Right renal pelvis (tissue), 4 donors: ENCODE results near the gene SRRM2. TPM values are rescaled to one million over a fixed set of nuclear protein-coding genes. Genes with fewer than 3 reads are reported as not detected.
"Not testable (repeated sequence)": the region's sequence is repeated elsewhere in the genome, so short reads cannot be mapped to it uniquely, and the experiment has no call there.

Experiments
- DNase-seq, 4 donors: peaks; one replicate each; pipeline ENCODE4 v3.0.0-alpha.2; 2013; ENCODE audit warnings: low read depth in 4 of 4, low spot score in 3 of 4, missing footprints in 1 of 4
- polyA plus RNA-seq, 4 donors: library from polyadenylated mRNA; unstranded; fragments of 120-200 nt; gene quantifications; one replicate each; pipeline ENCODE4 v1.2.1, GENCODE V29; 2013; ENCODE audit not compliant: insufficient read length in 4 of 4

SRRM2 gene
- polyA plus RNA-seq, 4 donors, result 477 to 678 (median 529) TPM

DNA sequence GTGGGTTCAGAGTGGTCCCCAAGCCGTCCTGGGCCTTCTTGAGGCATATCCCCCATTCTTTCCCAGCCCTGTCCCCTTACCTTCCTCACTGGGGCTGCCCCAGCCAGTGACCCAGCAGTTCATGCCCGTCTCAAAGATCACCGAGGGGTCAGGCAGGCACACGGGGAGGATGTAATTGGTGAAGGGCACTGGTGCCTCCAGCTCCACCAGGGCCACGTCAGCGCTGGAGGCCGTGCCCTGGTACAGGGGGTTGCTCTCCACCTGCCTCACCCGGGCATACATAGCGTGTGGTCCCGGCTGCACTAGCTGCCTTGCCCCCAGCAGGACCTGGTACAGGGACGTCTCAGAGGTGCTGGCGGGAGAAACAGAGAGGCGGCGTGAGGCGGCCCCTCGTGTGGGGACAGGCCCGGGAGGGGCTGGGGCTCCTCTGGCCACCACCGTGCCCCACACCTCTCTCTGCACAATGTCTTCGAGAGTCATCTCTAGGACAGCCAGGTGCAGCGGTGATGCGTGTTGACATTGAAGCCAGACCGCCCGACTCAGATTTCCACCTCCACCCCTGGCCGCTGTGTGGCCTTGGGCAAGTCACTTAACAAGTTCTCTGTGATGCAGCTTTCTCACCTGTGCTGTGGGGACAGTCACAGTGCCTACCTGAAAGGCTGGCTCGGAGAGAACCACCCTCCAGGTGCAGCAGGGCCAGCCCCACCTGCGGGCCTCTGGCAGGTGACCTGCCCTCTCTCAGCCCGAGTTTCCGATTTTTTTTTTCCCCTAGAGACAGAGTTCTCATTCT lies 38.3 kb upstream of the SRRM2 start:
- no peak for DNase-seq

DNA sequence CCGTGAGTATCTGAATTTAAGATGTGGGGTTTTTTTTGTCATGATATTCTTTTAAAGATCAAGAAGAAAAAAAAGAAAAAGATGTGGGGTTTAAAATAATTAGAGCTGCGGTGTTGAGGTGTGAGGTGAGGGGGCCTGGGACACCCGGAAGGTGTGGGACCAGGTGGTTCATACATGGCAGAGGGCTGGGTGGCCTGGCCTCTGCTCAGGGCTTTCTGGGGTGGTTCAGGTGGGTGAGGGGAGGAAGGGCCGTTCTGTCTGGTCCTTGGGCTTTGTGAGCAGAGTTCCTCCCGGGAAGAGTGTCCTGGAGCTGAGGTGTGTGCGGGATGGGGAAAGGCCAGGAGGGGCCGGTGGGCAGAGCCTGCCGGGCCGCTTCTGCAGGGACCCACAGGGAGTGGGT lies 37.4 kb upstream of the SRRM2 start:
- no peak for DNase-seq

DNA sequence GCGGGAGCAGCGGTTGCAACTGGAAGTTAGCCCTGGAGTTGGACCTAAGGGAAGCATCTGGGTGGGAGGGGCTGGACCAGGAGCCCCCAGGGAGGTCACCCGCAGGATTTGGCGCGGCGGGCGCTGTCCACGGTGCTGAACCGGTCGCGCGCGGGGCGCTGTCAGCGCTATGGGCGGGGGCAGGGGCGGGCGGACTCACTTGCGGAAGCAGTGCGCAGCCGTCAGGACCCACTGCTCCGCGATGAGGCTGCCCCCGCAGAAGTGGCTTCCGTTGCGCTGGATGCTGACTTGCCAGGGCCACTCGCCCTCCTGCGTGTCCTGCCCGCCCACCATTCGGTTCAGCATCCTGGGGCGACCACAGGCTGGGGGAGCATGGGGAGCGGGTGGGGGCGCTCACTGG lies 36.9 kb upstream of the SRRM2 start:
- peak; percentile 44 to 56 (median 46) for DNase-seq

GRCh38 chr16:2715966-2716885 lies 36.2 kb upstream of the SRRM2 start:
- no peak for DNase-seq

- no peak for DNase-seq
These were observed 35.5 kb upstream of the SRRM2 start for GRCh38 chr16:2716948-2717347.

- no peak for DNase-seq
These were observed 34.8 kb upstream of the SRRM2 start for GRCh38 chr16:2717383-2718263.

DNA sequence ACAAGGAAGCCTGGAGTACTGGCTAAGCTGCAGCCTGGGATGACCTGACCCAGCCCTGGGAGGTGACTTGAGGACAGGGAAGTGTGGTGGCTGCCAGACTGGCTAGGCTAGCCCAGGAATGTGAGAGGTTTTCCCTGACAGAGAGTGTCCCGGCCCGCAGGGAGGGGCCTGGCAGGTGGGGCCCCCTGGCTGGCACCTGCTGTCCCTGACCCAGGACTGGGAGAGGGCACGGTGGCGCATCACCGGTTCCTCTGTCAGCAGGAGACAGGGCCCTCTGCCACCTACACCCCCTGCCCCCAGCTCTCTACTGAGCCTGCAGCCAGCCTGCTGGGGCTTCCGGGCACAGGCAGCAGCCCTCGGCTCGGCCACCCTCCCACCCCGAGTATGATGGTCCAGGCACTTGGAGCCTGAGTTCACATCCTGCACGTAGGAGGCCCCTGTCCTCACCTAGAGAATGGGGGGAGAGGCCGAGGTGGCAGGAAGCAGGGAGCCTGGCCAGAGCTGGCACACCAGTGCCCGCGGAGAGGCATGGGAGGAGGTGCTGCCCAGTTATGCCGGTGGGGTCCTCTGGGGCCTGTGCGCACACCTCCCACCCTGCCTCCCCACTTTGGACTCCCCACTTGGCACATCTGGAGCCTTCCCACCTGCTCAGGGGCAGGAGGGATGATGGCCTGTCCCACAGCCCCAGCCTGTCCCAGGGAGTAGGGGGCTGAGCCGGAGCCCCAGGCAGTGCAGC lies 32.9 kb upstream of the SRRM2 start:
- DNase-seq, result no peak

DNA sequence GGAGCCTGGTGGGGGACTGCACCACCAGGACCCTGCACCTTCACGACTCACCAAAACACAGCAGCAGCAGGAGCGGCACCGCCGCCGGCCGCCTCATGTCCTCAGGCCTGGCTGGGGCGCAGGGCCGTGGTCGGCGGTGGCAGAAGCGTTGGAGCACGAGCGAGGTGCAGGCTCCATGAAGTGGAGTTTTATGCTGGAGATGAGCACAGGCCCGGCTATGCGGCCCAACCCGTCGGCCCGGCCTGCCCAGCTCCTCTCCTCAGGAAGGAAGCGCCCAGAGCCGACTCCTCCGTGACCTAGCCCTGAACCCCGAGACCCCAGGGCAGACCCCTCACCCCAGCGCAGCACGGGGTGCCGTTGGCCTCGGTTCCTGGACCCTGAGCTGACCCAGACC lies 32.4 kb upstream of the SRRM2 start, which contains the start of gene PRSS27:
Gene PRSS27, minus strand, starts transcription at position 161 of the 394 bp plus-strand sequence. Its CDS starts 64 bp downstream, at position 97.
- DNase-seq, result no peak

GRCh38 chr16:2720719-2721633 lies 31.5 kb upstream of the SRRM2 start:
- peak; percentile 56 to 62 (median 58) for DNase-seq

- not testable (repeated sequence) for DNase-seq
These were observed 30.7 kb upstream of the SRRM2 start for GRCh38 chr16:2721634-2722173.

DNA sequence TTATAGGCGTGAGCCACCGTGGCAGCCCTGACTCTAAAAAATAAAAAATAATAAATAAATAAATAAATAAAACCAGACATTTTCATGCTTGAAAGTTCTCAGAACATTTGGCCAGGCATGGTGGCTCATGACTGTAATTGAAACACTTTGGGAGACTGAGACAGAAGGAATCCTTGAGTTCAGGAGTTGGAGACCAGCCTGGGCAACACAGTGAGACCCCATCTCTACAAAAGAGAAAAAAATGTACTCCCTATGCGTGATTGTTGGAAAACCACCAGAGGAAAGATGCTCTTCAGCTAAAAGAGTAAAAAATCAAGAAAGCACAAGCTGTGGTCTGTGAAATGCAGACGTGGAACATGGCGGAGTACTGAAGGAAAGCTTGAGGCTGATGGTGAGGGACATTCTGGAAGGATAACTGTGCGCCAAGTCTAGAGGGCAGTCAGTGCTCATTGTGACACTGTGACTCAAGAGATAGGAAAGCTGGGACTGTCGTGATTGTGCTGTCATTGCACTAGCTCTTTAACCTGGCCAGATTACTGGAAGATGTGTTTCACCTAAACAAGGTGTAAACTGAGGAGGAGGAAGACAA lies 28.3 kb upstream of the SRRM2 start:
- DNase-seq, result no peak

DNA sequence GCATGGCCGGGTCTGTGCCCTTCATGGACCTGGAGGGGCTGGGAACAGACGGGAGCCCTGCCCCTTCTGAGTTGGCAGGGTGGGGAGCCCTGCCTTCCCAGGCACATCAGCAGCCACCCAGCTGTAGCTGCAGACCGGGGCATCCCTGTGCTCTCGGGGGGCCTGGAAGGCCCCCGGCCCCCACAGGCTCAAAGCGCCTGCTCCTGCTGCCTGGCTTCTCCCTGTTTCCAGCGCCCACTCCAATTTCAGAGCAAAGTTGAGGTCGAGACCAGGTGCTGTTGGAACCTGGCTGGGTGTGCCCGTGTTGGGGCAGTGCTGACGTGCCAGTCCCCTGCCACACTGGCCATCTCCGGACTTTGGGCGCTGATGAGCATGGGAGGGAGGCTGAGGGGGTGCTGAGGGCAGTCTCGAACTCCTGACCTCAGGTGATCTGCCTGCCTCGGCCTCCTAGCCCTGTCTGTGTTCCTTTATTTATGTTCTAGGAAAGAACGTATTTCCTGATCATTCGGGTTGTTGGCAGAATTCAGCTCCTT lies 27.6 kb upstream of the SRRM2 start:
- no peak for DNase-seq

DNA sequence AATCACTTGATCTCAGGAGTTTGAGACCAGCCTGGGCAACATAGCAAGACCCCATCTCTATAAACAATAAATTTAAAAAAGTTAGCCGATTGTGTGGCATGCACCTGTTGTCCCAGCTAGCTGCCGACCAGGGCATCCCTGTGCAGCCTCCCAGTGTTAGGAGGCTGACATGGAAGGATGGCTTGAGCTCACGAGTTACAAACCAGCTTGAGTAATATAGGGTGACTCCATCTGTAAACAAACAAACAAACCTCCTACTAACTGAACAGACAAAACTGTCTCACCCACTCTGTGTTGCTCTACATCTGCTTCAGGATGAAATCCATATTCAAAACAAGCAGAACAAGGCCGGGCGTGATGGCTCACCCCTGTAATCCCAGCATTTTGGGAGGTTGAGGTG lies 25.5 kb upstream of the SRRM2 start:
- no peak for DNase-seq

- no peak for DNase-seq
These were observed 24.4 kb upstream of the SRRM2 start for GRCh38 chr16:2728034-2728433.

DNA sequence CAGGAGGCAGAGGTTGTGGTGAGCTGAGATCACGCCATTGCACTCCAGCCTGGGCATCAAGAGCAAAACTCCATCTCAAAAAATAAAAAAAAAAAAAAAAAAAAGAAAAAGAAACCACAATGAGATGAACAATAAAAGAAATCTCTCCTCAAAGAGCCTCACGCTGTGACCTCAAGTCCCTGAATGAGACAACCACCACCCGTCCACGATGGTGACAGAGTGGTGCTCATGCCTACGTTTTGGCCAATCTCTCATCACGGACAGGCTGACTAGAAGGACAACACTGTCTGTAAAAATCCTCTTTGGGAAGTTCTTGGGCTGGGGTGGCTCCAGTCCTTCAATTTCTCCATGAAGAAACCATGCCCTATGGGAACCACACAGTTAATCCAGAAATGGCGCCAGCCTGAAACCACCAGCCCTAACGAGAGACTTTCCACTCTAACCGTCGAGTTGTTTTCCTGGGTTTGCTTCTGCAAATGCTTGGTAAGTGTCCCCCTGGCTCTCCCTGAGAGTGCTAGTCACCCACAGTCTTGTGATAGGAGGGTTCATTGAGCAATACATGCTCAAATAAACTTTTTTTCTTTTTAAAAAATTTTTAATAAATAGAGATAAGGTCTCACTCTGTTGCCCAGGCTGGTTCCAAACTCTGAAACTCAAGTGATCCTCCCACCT lies 17.5 kb upstream of the SRRM2 start:
- no peak for DNase-seq

DNA sequence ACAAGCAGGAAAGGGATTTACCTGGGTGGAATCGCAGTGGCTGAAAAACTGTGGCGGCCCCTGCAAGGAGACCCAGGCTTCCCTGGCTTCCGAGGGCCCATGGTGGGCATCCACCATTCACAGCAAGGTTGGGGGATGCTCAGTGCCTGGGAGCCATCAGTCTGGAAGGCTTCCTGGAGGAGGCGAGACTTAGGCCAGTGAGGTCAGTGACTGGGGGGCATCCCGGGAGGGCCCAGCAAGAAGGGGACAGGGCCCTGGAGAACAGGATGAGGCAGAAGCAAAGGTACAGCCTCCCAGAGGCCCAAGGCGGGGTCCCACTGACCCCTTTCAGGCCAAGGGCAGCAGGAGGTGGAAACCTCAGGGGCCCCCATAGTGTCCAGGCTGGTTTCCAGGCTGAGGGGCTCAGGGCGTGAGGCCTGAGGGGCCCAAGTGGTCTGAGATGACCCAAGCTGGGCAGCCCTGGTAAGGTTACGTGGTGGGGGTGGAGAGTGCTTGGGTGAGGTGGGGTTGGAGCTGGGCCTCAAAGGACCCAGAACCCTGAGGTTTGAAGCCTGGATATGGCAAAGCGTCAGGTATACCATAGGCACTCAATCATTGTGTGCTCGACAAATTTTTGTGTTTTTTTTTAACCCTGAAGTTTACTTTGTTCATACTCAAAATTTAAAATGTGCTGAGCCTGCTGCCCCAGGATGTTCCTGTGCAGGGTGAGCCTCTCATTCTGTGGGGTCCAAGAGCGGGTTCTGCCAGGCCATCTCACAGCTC lies 15.8 kb upstream of the SRRM2 start:
- no peak for DNase-seq

DNA sequence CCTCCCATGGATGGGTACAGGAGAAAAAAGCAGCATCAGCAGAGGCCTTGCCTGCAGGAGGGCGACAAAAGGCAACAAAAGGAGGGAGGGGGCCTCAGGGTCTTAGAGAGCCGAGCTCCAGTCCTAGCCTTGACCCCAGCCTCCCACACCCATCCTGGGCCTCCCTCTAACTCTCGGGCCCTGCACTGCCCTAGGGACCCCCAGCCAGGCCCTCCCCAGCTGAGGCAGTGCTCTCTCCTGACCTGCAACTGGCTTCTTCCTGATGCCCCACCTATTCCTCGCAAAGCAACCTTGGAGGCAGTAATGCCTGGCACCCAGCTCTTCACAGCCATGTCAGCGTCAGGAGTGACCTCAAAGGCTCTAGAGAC lies 15.2 kb upstream of the SRRM2 start:
- no peak for DNase-seq
